ENCODE data around the gene ICE1.
"Not testable (repeated sequence)": the region's sequence is repeated elsewhere in the genome, so short reads cannot be mapped to it uniquely, and the experiment has no call there.

Gene ICE1

GRCh38 chr5:5467737-5468136 lies 45.3 kb downstream of the ICE1 start:
- no peak for DNase-seq
- no peak overlapping the region for H3K27ac ChIP-seq (ENCODE audit: insufficient read depth, low read length, poor library complexity, severe bottlenecking)
- H3K27me3 ChIP-seq (replicated peaks; ENCODE audit: control insufficient read depth, insufficient read depth, low read length, poor library complexity, severe bottlenecking): no peaks in the 10 kb centered on the region
- no peaks in the 10 kb centered on the region for H3K4me1 ChIP-seq (ENCODE audit: control insufficient read depth, insufficient read depth, low read length, poor library complexity, severe bottlenecking)
- no peaks in the 10 kb centered on the region for H3K9me3 ChIP-seq (ENCODE audit: control insufficient read depth, low read length)
- peaks cover 38% of the 10 kb centered on the region for H3K36me3 ChIP-seq (ENCODE audit: control insufficient read depth, insufficient read depth, low read length)
- no peak overlapping the region for H3K4me3 ChIP-seq (ENCODE audit: insufficient read depth, low read depth, low read length, poor library complexity, severe bottlenecking)

GRCh38 chr5:5470933-5471332 lies 48.5 kb downstream of the ICE1 start:
- Histone ChIP-seq H3K4me1 (ENCODE audit: control insufficient read depth, insufficient read depth, low read length, poor library complexity, severe bottlenecking) (no peaks in the 10 kb centered on the region), H3K27me3 (replicated peaks; ENCODE audit: control insufficient read depth, insufficient read depth, low read length, poor library complexity, severe bottlenecking) (no peaks in the 10 kb centered on the region), H3K4me3 (ENCODE audit: insufficient read depth, low read depth, low read length, poor library complexity, severe bottlenecking) (no peak overlapping the region), H3K9me3 (ENCODE audit: control insufficient read depth, low read length) (no peaks in the 10 kb centered on the region), H3K36me3 (ENCODE audit: control insufficient read depth, insufficient read depth, low read length) (peaks cover 26% of the 10 kb centered on the region), H3K27ac (ENCODE audit: insufficient read depth, low read length, poor library complexity, severe bottlenecking) (no peak overlapping the region)
- no peak for DNase-seq

GRCh38 chr5:5473226-5473625 lies 50.7 kb downstream of the ICE1 start:
- Histone ChIP-seq H3K27me3 (replicated peaks; ENCODE audit: control insufficient read depth, insufficient read depth, low read length, poor library complexity, severe bottlenecking) (no peaks in the 10 kb centered on the region), H3K4me3 (ENCODE audit: insufficient read depth, low read depth, low read length, poor library complexity, severe bottlenecking) (no peak overlapping the region), H3K9me3 (ENCODE audit: control insufficient read depth, low read length) (no peaks in the 10 kb centered on the region), H3K4me1 (ENCODE audit: control insufficient read depth, insufficient read depth, low read length, poor library complexity, severe bottlenecking) (no peaks in the 10 kb centered on the region), H3K36me3 (ENCODE audit: control insufficient read depth, insufficient read depth, low read length) (peaks cover 34% of the 10 kb centered on the region), H3K27ac (ENCODE audit: insufficient read depth, low read length, poor library complexity, severe bottlenecking) (no peak overlapping the region)
- no peak for DNase-seq

DNA sequence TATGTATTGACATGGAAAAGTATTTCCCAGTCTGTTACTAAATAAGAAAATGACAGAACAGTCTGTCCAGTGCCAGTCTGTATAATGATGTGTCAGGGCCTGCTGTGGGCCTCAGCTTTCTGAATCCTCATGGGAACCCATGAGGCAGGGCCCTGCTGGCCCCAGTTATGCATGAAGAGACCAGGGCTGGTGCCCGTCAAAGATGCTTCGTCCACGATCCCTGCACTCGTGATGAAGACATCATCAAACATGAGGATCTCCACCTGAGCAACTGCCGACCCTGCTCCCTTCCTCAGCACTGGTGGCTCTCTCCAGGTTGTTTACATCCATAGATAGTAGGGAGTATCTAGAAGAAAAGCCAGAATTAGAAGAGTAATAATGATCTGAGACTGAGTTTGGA lies 52.5 kb downstream of the ICE1 start:
- no peak overlapping the region for H3K27ac ChIP-seq (ENCODE audit: insufficient read depth, low read length, poor library complexity, severe bottlenecking)
- no peaks in the 10 kb centered on the region for H3K4me1 ChIP-seq (ENCODE audit: control insufficient read depth, insufficient read depth, low read length, poor library complexity, severe bottlenecking)
- no peak overlapping the region for H3K4me3 ChIP-seq (ENCODE audit: insufficient read depth, low read depth, low read length, poor library complexity, severe bottlenecking)
- no peak for DNase-seq
- no peaks in the 10 kb centered on the region for H3K27me3 ChIP-seq (replicated peaks; ENCODE audit: control insufficient read depth, insufficient read depth, low read length, poor library complexity, severe bottlenecking)
- H3K9me3 ChIP-seq (ENCODE audit: control insufficient read depth, low read length): no peaks in the 10 kb centered on the region
- peaks cover 33% of the 10 kb centered on the region for H3K36me3 ChIP-seq (ENCODE audit: control insufficient read depth, insufficient read depth, low read length)

DNA sequence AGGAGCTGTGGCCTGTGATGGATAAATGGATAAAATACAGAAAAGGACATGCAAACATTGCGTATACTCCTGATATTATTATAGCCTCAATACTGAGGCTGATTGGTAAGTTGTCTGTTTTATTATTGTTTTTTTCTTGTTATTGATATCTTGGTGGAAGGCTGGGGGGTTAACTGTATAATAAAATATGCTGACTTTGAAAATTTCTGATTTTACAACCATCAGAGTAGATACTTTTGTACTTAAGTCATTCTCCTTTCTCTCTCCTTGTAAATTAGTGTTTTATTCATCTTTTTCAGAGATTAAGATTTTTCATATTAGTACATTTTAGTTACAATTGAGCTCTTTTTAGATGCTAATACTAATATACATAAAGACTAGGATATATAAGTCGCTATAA lies 53.5 kb downstream of the ICE1 start:
- no peak overlapping the region for H3K4me3 ChIP-seq (ENCODE audit: insufficient read depth, low read depth, low read length, poor library complexity, severe bottlenecking)
- no peaks in the 10 kb centered on the region for H3K9me3 ChIP-seq (ENCODE audit: control insufficient read depth, low read length)
- H3K27ac ChIP-seq (ENCODE audit: insufficient read depth, low read length, poor library complexity, severe bottlenecking): no peak overlapping the region
- H3K27me3 ChIP-seq (replicated peaks; ENCODE audit: control insufficient read depth, insufficient read depth, low read length, poor library complexity, severe bottlenecking): no peaks in the 10 kb centered on the region
- peaks cover 29% of the 10 kb centered on the region for H3K36me3 ChIP-seq (ENCODE audit: control insufficient read depth, insufficient read depth, low read length)
- DNase-seq: no peak
- no peaks in the 10 kb centered on the region for H3K4me1 ChIP-seq (ENCODE audit: control insufficient read depth, insufficient read depth, low read length, poor library complexity, severe bottlenecking)

GRCh38 chr5:5479578-5479977 lies 57.1 kb downstream of the ICE1 start:
- DNase-seq; H3K4me3 ChIP-seq (ENCODE audit: insufficient read depth, low read depth, low read length, poor library complexity, severe bottlenecking); H3K4me1 ChIP-seq (ENCODE audit: control insufficient read depth, insufficient read depth, low read length, poor library complexity, severe bottlenecking); H3K9me3 ChIP-seq (ENCODE audit: control insufficient read depth, low read length); H3K27ac ChIP-seq (ENCODE audit: insufficient read depth, low read length, poor library complexity, severe bottlenecking); H3K27me3 ChIP-seq (replicated peaks; ENCODE audit: control insufficient read depth, insufficient read depth, low read length, poor library complexity, severe bottlenecking): not testable (repeated sequence)
- peaks cover 19% of the 10 kb centered on the region for H3K36me3 ChIP-seq (ENCODE audit: control insufficient read depth, insufficient read depth, low read length)

DNA sequence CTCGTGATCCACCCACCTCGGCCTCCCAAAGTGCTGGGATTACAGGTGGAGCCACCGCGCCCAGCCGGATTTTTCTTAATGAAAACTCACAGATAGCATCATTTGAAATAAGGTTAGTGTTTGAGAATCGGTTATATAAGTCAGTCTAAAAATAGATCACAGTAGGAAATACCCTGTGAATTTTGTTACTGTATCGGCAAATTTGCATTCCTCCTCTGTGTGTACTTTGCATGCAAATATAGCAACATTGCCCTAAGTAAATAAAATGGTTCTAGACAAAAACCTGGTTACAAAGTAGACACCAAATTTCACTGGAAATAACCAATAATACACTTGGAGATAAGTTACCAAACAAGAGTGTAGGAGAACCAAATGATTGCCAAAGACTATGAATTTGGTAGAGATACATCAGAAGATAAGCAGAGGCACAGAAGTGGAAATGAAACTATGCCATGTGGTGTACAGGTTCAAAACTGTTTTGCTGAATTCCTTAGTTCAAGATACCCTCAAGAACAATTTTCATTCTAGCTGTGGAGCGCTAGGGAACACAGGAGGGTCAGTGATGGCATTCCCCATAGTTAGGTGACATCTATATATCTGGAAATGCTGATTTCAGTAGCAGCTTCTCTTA lies 58.1 kb downstream of the ICE1 start:
- peaks cover 10% of the 10 kb centered on the region for H3K36me3 ChIP-seq (ENCODE audit: control insufficient read depth, insufficient read depth, low read length)
- H3K27me3 ChIP-seq (replicated peaks; ENCODE audit: control insufficient read depth, insufficient read depth, low read length, poor library complexity, severe bottlenecking): no peaks in the 10 kb centered on the region
- no peak overlapping the region for H3K27ac ChIP-seq (ENCODE audit: insufficient read depth, low read length, poor library complexity, severe bottlenecking)
- no peak for DNase-seq
- H3K4me1 ChIP-seq (ENCODE audit: control insufficient read depth, insufficient read depth, low read length, poor library complexity, severe bottlenecking): no peaks in the 10 kb centered on the region
- no peaks in the 10 kb centered on the region for H3K9me3 ChIP-seq (ENCODE audit: control insufficient read depth, low read length)
- H3K4me3 ChIP-seq (ENCODE audit: insufficient read depth, low read depth, low read length, poor library complexity, severe bottlenecking): no peak overlapping the region

- Histone ChIP-seq H3K27ac (ENCODE audit: insufficient read depth, low read length, poor library complexity, severe bottlenecking) (no peak overlapping the region), H3K36me3 (ENCODE audit: control insufficient read depth, insufficient read depth, low read length) (peaks cover 9% of the 10 kb centered on the region), H3K9me3 (ENCODE audit: control insufficient read depth, low read length) (no peaks in the 10 kb centered on the region), H3K4me3 (ENCODE audit: insufficient read depth, low read depth, low read length, poor library complexity, severe bottlenecking) (no peak overlapping the region), H3K4me1 (ENCODE audit: control insufficient read depth, insufficient read depth, low read length, poor library complexity, severe bottlenecking) (no peaks in the 10 kb centered on the region), H3K27me3 (replicated peaks; ENCODE audit: control insufficient read depth, insufficient read depth, low read length, poor library complexity, severe bottlenecking) (no peaks in the 10 kb centered on the region)
- DNase-seq: no peak
These were observed 58.7 kb downstream of the ICE1 start for GRCh38 chr5:5481206-5481605.

GRCh38 chr5:5481633-5482032 lies 59.2 kb downstream of the ICE1 start:
- Histone ChIP-seq H3K36me3 (ENCODE audit: control insufficient read depth, insufficient read depth, low read length) (peaks cover 9% of the 10 kb centered on the region), H3K9me3 (ENCODE audit: control insufficient read depth, low read length) (no peaks in the 10 kb centered on the region), H3K4me1 (ENCODE audit: control insufficient read depth, insufficient read depth, low read length, poor library complexity, severe bottlenecking) (no peaks in the 10 kb centered on the region), H3K27ac (ENCODE audit: insufficient read depth, low read length, poor library complexity, severe bottlenecking) (no peak overlapping the region), H3K27me3 (replicated peaks; ENCODE audit: control insufficient read depth, insufficient read depth, low read length, poor library complexity, severe bottlenecking) (no peaks in the 10 kb centered on the region), H3K4me3 (ENCODE audit: insufficient read depth, low read depth, low read length, poor library complexity, severe bottlenecking) (no peak overlapping the region)
- DNase-seq: no peak

DNA sequence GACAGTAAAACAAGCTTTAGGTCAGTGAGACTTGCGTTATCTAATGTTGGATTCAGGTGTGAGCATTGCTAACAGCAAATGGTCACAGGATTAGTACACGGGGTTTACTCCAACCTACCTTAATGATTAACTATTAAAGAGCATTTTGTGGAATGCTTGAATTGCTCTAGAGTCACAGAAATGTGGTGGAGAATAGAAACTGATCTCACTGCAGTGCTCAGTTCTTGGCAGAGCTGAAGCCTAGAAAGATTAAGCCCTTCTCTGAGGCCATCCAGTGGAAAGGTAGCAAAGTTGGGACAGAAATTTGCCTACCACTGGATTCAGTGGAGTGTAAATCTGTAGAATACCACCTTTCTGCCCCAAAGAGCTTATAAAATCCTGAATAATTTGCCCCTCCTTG lies 60.9 kb downstream of the ICE1 start:
- Histone ChIP-seq H3K4me1 (ENCODE audit: control insufficient read depth, insufficient read depth, low read length, poor library complexity, severe bottlenecking) (no peaks in the 10 kb centered on the region), H3K9me3 (ENCODE audit: control insufficient read depth, low read length) (no peaks in the 10 kb centered on the region), H3K36me3 (ENCODE audit: control insufficient read depth, insufficient read depth, low read length) (peaks cover 7% of the 10 kb centered on the region), H3K27ac (ENCODE audit: insufficient read depth, low read length, poor library complexity, severe bottlenecking) (no peak overlapping the region), H3K27me3 (replicated peaks; ENCODE audit: control insufficient read depth, insufficient read depth, low read length, poor library complexity, severe bottlenecking) (no peaks in the 10 kb centered on the region), H3K4me3 (ENCODE audit: insufficient read depth, low read depth, low read length, poor library complexity, severe bottlenecking) (no peak overlapping the region)
- no peak for DNase-seq
